ENCODE data around the gene CSF1.
"Not testable (repeated sequence)": the region's sequence is repeated elsewhere in the genome, so short reads cannot be mapped to it uniquely, and the experiment has no call there.

Gene CSF1, protein sequence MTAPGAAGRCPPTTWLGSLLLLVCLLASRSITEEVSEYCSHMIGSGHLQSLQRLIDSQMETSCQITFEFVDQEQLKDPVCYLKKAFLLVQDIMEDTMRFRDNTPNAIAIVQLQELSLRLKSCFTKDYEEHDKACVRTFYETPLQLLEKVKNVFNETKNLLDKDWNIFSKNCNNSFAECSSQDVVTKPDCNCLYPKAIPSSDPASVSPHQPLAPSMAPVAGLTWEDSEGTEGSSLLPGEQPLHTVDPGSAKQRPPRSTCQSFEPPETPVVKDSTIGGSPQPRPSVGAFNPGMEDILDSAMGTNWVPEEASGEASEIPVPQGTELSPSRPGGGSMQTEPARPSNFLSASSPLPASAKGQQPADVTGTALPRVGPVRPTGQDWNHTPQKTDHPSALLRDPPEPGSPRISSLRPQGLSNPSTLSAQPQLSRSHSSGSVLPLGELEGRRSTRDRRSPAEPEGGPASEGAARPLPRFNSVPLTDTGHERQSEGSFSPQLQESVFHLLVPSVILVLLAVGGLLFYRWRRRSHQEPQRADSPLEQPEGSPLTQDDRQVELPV

GRCh38 chr1:109910123-109910962 lies at the start of gene CSF1:
Gene CSF1, plus strand, starts transcription at chr1:109910849. Its CDS starts 175 bp downstream, at chr1:109911024.
- DNase-seq: no peak

DNA sequence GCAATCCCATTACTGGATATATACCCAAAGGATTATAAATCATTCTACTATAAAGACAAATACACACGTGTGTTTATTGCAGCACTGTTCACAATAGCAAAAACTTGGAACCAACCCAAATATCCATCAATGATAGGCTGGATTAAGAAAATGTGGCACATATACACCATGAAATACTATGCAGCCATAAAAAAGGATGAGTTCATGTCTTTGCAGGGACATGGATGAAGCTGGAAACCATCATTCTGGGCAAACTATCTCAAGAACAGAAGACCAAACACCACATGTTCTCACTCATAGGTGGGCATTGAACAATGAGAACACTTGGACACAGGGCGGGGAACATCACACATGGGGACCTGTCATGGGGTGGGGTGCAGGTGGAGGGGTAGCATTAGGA lies 49.0 kb upstream of the CSF1 start:
- not testable (repeated sequence) for DNase-seq

DNA sequence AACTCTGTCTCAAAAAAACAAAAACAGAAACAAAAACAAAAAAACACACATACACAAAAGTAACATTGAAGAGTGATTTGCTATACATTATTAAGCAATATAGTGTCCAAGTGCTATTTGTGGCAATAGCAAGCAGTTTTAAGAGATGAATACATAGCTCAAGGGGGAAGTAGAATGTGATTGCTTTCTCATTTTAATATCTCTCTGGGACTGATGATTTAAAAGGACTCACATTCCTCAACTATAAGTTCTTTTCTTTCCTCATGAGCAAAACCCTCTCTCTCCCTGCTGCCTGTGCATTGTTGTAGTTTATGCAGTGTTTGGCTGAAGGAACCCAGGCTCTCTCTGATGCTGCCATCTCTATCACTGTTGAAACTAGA lies 47.0 kb upstream of the CSF1 start:
- DNase-seq: no peak

DNA sequence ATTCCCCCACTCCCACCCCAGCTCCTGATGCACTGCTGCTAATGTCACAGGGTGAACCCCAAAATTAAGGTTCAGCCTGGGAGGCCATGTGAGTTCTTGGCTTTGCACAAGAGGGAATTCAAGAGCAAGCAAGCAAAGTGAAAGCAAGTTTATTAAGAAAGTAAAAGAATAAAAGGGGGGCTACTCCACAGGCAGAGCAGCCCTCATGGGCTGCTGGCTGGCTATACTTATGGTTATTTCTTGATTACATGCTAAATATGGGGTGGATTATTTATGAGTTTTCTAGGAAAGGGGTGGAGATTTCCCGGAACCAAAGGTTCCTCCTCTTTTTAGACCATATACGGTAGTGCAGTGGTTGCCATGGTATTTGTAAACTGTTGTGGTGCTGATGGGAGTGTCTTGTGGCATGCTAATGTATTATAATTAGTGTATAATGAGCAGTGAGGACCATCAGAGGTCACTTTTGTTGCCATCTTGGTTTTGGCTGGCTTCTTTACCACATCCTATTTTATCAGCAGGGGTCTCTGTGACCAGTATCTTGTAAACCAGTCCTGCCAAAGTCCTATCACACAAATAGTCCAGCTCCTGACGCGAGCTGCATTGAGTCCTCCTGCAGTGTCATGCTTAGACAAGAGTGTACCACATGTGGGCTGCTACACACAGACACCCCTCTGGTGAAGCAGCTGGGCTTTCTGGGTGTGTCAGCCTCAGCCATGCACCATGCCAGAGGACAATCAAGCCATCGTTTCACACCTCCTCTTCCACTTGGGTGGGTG lies 46.4 kb upstream of the CSF1 start:
- no peak for DNase-seq

DNA sequence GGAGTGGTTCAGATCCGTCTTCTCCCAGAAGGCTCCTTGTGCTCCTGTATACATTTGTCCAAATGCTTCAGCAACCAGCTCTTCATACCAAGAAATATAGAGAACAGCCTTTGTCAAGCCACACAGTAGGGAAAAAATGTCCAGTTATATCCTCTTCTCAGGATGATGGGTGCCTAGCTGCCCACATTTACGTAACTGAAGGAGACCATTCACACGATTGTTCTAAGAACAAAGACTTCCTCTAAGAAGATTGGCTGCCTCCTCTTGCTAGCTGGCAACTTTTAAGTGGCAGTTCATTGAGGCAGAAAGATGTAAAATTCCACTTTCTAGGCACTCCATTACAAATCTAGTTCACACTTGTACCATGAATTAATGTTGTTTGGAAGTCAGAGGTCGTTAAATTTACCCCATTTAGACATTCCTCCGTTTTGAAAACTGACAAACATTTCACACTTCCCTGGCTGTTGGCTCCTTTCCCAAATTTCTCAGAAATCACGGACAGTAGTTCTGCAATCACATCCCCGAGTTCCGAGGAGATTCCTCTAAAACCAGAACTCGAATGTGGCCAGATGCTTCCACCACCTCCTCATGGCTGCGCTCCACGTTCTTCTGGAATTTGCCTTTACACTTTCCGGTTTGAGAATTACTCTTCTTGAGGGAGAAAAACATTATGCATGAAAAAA lies 45.6 kb upstream of the CSF1 start:
- no peak for DNase-seq

- no peak for DNase-seq
Observed at GRCh38 chr1:109866071-109866470, 44.6 kb upstream of the CSF1 start.

- no peak for DNase-seq
Observed at GRCh38 chr1:109873278-109874175, 37.1 kb upstream of the CSF1 start.

DNA sequence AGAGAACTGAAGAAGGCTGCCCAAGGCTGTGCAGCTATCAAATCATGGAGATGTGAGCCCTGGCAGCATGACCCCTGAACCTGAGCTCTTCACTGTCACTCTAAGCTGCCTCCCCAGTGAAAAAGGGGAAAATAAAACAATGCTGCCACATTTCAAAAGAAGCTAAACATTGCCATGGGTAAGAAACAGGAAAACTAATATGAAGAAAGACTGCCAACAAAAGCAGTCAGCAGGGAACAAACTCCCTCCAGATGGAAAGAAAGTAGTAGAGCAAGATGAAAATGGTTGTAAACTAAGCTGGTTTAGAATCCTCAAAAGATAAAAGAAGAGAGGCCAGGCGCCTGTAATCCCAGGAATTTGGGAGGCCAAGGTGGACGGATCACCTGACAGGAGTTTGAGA lies 36.2 kb upstream of the CSF1 start:
- DNase-seq: no peak

GRCh38 chr1:109875874-109876273 lies 34.8 kb upstream of the CSF1 start:
- no peak for DNase-seq

- no peak for DNase-seq
Observed at GRCh38 chr1:109876617-109877316, 33.9 kb upstream of the CSF1 start.

DNA sequence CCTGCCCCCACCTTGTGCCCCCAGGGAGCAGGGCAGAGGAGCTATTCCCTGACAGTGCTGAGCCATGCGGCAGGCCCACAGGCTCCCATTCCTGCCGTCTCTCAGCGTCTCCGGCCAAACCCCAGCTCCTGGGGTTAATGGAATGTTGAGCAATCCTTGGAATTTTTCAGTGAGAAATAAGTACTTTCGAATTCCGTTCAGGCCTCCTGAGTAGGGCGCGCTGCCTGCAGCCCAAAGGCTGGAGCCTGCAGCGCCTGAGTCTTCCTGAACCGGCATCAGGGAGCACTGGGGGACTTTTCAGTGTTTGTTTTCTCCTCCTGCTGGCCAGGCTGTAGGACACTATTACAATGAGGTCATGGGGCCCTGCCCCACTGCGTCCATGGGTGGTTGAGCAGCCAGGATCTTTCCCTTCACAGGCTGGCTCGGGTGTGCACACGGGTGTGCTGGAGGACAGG lies 33.3 kb upstream of the CSF1 start:
- no peak for DNase-seq

DNA sequence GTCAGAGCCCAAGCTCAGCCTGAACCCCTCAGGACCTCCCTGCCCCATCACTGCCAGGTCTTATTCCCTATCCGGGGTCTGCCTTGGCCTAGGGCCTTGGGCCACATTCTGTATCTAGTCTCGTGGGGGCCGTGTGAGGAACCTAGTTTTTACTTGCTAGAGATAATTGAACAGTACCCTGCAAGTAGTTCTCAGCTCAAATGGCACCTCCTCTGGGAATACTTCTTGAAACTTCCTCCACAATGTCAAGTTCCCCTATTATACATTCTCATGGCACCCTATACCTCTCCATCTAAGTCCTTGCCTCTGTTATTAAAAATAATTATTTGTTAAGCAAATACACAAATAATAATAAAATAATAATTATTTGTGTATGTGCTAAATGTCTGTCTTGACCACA lies 32.9 kb upstream of the CSF1 start:
- DNase-seq: no peak

DNA sequence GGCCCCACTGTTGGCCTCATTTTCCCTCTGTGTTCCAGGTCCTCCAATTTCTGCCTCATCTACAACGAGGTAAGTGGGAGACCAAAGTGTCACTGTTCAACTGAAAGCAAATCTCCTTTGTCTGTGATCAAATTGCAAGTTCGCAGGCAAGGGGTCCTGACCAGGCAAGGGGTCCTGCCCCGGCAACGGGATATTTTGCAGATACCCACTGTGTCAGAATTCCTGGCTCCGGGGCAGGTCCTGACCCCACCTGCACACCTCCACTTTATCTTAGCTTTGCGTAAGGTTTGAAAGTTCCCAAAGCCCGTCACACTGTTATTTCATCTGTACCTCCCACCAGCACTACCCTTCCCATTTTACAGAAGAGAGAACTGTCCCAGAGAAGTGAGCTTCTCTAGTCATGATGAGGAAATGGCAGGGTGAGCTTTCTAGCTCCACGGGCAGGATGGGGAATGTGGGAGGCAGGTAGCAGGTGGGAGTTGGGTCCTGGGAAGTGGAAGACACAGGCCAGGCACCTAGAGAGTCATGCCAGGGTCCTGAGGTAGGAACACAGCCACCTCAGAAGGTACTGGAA lies 32.0 kb upstream of the CSF1 start:
- no peak for DNase-seq

- not testable (repeated sequence) for DNase-seq
Observed at GRCh38 chr1:109879371-109879770, 31.3 kb upstream of the CSF1 start.

- DNase-seq: no peak
Observed at GRCh38 chr1:109879881-109880525, 30.6 kb upstream of the CSF1 start.

DNA sequence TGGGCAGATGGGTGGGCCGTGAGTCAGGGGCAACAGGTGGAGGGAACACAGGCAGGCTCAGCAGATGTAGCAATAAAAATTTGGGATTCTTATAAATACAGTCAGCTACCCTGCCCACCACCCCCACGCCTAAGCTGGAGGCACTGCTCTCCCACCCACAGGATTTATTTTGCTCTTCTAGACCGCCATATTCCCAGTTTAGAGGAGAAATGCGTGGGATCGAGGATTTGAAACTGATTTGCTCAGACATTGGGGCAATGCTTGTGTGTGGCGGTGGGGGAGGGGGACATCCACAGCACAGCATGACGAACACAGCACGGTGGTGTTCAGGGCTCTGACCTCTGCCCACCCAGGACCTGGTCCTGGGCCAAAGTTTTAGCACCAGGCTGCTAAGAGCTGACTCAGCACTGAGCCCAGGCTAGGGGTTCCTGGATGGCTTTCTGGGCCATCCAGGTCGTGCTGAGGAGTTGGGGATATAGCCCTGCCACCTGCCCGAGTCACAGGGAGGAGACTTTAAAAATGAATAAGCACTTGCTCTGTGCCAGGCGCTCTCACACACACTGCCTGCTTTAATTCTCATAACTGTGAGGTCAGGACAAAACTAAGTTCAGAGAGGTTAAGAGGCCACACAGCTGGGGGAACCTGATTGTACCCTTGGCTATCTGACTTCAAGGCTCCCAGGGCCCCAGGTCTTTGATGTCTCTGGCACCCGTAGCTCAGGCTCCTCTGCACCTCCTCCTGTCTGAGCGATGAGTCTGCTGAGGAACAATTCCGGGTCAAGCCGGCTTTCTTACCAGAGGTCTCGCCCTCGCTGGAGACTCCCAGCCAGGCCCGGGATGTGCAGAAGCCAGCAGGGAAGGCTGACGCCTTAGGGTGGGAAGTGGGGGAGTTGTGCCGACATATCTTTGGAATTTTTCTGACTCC lies 29.4 kb upstream of the CSF1 start:
- no peak for DNase-seq

DNA sequence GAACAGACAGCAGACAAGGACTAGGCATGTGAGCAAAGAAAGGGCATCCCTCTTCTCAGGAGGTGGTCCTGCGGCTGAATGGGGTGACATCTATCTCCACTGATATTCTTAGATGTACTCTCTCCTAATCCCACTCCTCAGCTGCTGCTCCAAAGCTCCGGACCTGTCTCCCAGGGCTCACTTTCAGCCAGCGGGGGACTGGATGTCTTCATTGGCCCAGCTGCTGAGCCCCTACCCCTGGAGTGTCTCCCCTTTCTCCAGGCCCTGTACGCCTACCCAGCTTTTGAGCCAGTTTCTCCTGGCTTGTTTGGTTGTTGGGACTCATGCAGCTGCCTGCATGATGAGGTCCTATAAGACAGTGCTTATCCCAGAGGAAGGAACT lies 28.8 kb upstream of the CSF1 start:
- DNase-seq: no peak
